HepG2 (cell line): Measurements from ENCODE around the gene TP53AIP1. TPM values are rescaled to one million over a fixed set of nuclear protein-coding genes. Genes with fewer than 3 reads are reported as not detected.

Source experiments
- ATAC-seq: fragments of 200-7000 bp; cut with Tn5 transposase; 3 replicates; pipeline ENCODE4 v1.9.1; 2020; ENCODE audit warnings: mild to moderate bottlenecking, moderate library complexity
- BruUV-seq: library from RNA; stranded (reverse); fragments of 400-500 nt; replicated peaks from 2 replicates; lab custom pipeline; 2021; lab: Mats Ljungman, UMichigan
- CTCF ChIA-PET: fragments of 300-600 bp; formaldehyde crosslinking; extraction: SDS; loops from one replicate; lab custom pipeline; 2021; ENCODE audit warnings: low total read pairs, inconsistent platforms, low intra/inter-chr PET ratio; lab: Yijun Ruan, JAX
- POLR2A ChIA-PET: fragments of 350-600 bp; sonication (Branson Sonifier 250); formaldehyde crosslinking; loops from one replicate; lab custom pipeline; 2020; ENCODE audit warnings: antibody characterized with exemption, inconsistent platforms; lab: Yijun Ruan, JAX
- DNase-seq: peaks from one replicate; pipeline ENCODE4 v3.0.0-alpha.2; 2015; ENCODE audit warnings: low spot score
- FAIRE-seq: peaks from 3 replicates; lab custom pipeline; 2011; peaks lifted over from hg19 to GRCh38; lab: Jason Lieb, UNC
- H2AFZ ChIP-seq: one replicate; pipeline ENCODE4 v1.6.1; 2011; ENCODE audit warnings: low read length, inconsistent platforms
- H3K27ac ChIP-seq: fragments of 300-600 bp; 3 replicates; pipeline ENCODE4 v1.8.0; 2011; ENCODE audit warnings: mixed run types, mild to moderate bottlenecking, mixed read lengths, low read length, inconsistent platforms; ENCODE audit not compliant: insufficient read depth; ENCODE audit errors: extremely low read length
- H3K27me3 ChIP-seq, 2 experiments: fragments of 200-600 bp in 1 of 2; 2 replicates in 1 of 2; 3 replicates in 1 of 2; pipeline versions ENCODE4 v1.6.0 to v1.8.0; 2011; ENCODE audit warnings: low read length in 2 of 2, mild to moderate bottlenecking in 2 of 2, moderate library complexity in 2 of 2, inconsistent platforms in 1 of 2; ENCODE audit not compliant: insufficient read depth in 2 of 2, control insufficient read depth in 1 of 2
- H3K36me3 ChIP-seq, 2 experiments: fragments of 200-600 bp in 1 of 2; replicated peaks in 1 of 2; 2 replicates in 1 of 2; 3 replicates in 1 of 2; pipeline versions ENCODE4 v1.5.1 to v1.8.0; 2011; ENCODE audit warnings: low read length in 2 of 2, inconsistent platforms in 1 of 2; ENCODE audit not compliant: insufficient read depth in 2 of 2, control insufficient read depth in 1 of 2
- H3K4me1 ChIP-seq: 2 replicates; pipeline ENCODE4 v1.5.1; 2012; ENCODE audit warnings: low read length, inconsistent platforms; ENCODE audit not compliant: insufficient read depth
- H3K4me2 ChIP-seq: 2 replicates; pipeline ENCODE4 v1.6.0; 2011; ENCODE audit warnings: low read depth, low read length, inconsistent platforms
- H3K4me3 ChIP-seq, 3 experiments: fragments of 200-600 bp in 1 of 3; sonication (generic), shearing (Covaris generic) in 1 of 3; replicated peaks in 1 of 3; 2 replicates each; pipeline ENCODE4 v1.5.1; 2011 to 2016; ENCODE audit warnings: low read length in 3 of 3, inconsistent platforms in 2 of 3, low read depth in 2 of 3, mild to moderate bottlenecking in 2 of 3, control low read depth in 1 of 3, mixed read lengths in 1 of 3; ENCODE audit not compliant: insufficient read depth in 1 of 3
- H3K79me2 ChIP-seq: one replicate; pipeline ENCODE4 v1.6.1; 2011; ENCODE audit warnings: low read length, inconsistent platforms; ENCODE audit not compliant: insufficient read depth
- H3K9ac ChIP-seq: 2 replicates; pipeline ENCODE4 v1.6.0; 2011; ENCODE audit warnings: mild to moderate bottlenecking, low read depth, low read length, inconsistent platforms; ENCODE audit not compliant: insufficient read depth
- H3K9me3 ChIP-seq: 2 replicates; pipeline ENCODE4 v1.5.1; 2012; ENCODE audit warnings: mild to moderate bottlenecking, low read length
- H4K20me1 ChIP-seq: 2 replicates; pipeline ENCODE4 v1.6.0; 2011; ENCODE audit warnings: inconsistent platforms, mild to moderate bottlenecking, low read length, moderate library complexity; ENCODE audit not compliant: insufficient read depth
- BATF2 ChIP-seq: sonication (generic); formaldehyde crosslinking; IDR thresholded peaks from 2 replicates; pipeline ENCODE4 v1.8.0; 2022; ENCODE audit warnings: mild to moderate bottlenecking, missing genetic modification reagents, moderate library complexity
- CCAR2 ChIP-seq: fragments of 200-400 bp; formaldehyde crosslinking; optimal IDR thresholded peaks from 2 replicates; pipeline ENCODE3; 2018; ENCODE audit warnings: low read depth, mild to moderate bottlenecking, low read length, moderate library complexity
- HMGXB4 ChIP-seq, 2 experiments: sonication (generic) in 1 of 2; formaldehyde crosslinking in 1 of 2; IDR thresholded peaks; 2 replicates each; pipeline versions ENCODE4 v1.4.0 to v1.6.1; 2018 to 2020; ENCODE audit warnings: missing genetic modification reagents in 2 of 2, borderline replicate concordance in 1 of 2, low read depth in 1 of 2, mild to moderate bottlenecking in 1 of 2, missing biosample characterization in 1 of 2
- SCMH1 ChIP-seq: sonication (generic); formaldehyde crosslinking; IDR thresholded peaks from 2 replicates; pipeline ENCODE4 v1.9.0; 2021; ENCODE audit warnings: missing genetic modification reagents, mild to moderate bottlenecking, borderline replicate concordance
- THRA ChIP-seq: sonication (generic); formaldehyde crosslinking; IDR thresholded peaks from 2 replicates; pipeline ENCODE4 v1.4.0; 2020; ENCODE audit warnings: missing genetic modification reagents, borderline replicate concordance
- ZFP36L1 ChIP-seq: sonication (generic); formaldehyde crosslinking; IDR thresholded peaks from 2 replicates; pipeline ENCODE4 v1.8.0; 2022; ENCODE audit warnings: mild to moderate bottlenecking, missing genetic modification reagents, moderate library complexity
- ZNF224 ChIP-seq: sonication (generic); formaldehyde crosslinking; IDR thresholded peaks from 2 replicates; pipeline ENCODE4 v1.5.0; 2020; ENCODE audit warnings: mild to moderate bottlenecking, missing genetic modification reagents
- ZSCAN22 ChIP-seq: sonication (generic); formaldehyde crosslinking; IDR thresholded peaks from 2 replicates; pipeline ENCODE4 v1.4.0; 2020; ENCODE audit warnings: mild to moderate bottlenecking, missing genetic modification reagents
- WGBS: methylation state at CpG from one replicate; pipeline ENCODE4 v1.1.6; 2017; ENCODE audit warnings: low lambda C conversion rate; 5-methylcytosine and 5-hydroxymethylcytosine counted together
- in situ Hi-C: cut with HindIII; loops from 2 replicates; pipeline ENCODE4 v1.10.0; 2017; ENCODE audit warnings: low pct_unique_long_range_greater_than_20kb; ENCODE audit not compliant: extremely low pct_ligation_motif_present
- intact Hi-C: fragments of 100-400 bp; cut with micrococcal nuclease; formaldehyde crosslinking; loops from one replicate; pipeline ENCODE4 v1.10.0; 2022; ENCODE audit not compliant: unreplicated experiment
- polyA plus RNA-seq, 8 experiments: library from polyadenylated mRNA; depleted of rRNA in 3 of 8; stranded (reverse) in 7 of 8; unstranded in 1 of 8; fragments of >200 nt; fragmentation: Illumina TruSeq in 4 of 8; extraction: Trizol in 4 of 8; gene quantifications; 2 replicates each; pipeline versions ENCODE4 v1.2.1 to v1.2.3, GENCODE V29; 2011 to 2016; ENCODE audit warnings: low read depth in 4 of 8, missing spikeins in 1 of 8, mixed read lengths in 1 of 8; ENCODE audit not compliant: insufficient read depth in 1 of 8
- total RNA-seq, 5 experiments: library from RNA; depleted of rRNA; stranded (reverse); fragments of >200 nt; fragmentation: Illumina TruSeq; extraction: Trizol; gene quantifications; 2 replicates each; pipeline ENCODE4 v1.2.3, GENCODE V29; 2016; ENCODE audit warnings: low read depth in 1 of 5

Gene TP53AIP1
- total and polyA plus RNA-seq, 2 of the 13 experiments (the other 11 are each of a cell fraction or from before 2014, with no cell fraction given): 0.11 TPM; not detected in 1

- POLR2A ChIA-PET: no interaction called here
Measured at GRCh38 chr11:128943428-128943976, 831 bp upstream of the TP53AIP1 start.

More at GRCh38 chr11:128943428-128943976, 831 bp upstream of the TP53AIP1 start:
- intact Hi-C loops: no loop called here
- Histone ChIP-seq H3K27ac (no peak overlapping the region), H2AFZ (no peak overlapping the region), H3K27me3 (peaks cover 8 to 52% of the 10 kb centered on the region in 2 experiments; a peak in 4 of 5 replicates), H3K79me2 (no peaks in the 10 kb centered on the region), H3K4me2 (no peak overlapping the region), H4K20me1 (no peaks in the 10 kb centered on the region), H3K9me3 (no peaks in the 10 kb centered on the region), H3K36me3 (no peaks in the 10 kb centered on the region), H3K4me1 (no peaks in the 10 kb centered on the region), H3K9ac (no peak overlapping the region), H3K4me3 (no peak overlapping the region)
- 40% methylated on average over 16 of the region's 16 CpGs for WGBS
- CTCF ChIA-PET: no interaction called here
- in situ Hi-C loops: no loop called here
- ATAC-seq: no peak
- FAIRE-seq: no peak
- no TSS peak for BruUV-seq
- no peak for DNase-seq
- TF ChIP-seq CCAR2: no peak
- TF ChIP-seq ZFP36L1 (CRISPR knock-in tag): no peak
- no peak for TF ChIP-seq ZSCAN22 (CRISPR knock-in tag)
- no peak for TF ChIP-seq THRA (CRISPR knock-in tag)
- no peak for TF ChIP-seq BATF2 (CRISPR knock-in tag)
- no peak for TF ChIP-seq SCMH1 (CRISPR knock-in tag)
- TF ChIP-seq HMGXB4 (CRISPR knock-in tag; IDR thresholded peaks at IDR 0.05; ENCODE audit: borderline replicate concordance in 1 of 2, low read depth in 1 of 2): no peak
- TF ChIP-seq ZNF224: no peak
